MM.1S (cell line): ENCODE results near the gene MAN1C1.

Source experiments
- DNase-seq: peaks from one replicate; pipeline ENCODE4 v3.0.0-alpha.2; 2015
- H2AFZ ChIP-seq: fragments of 300-600 bp; sonication (generic); 2 replicates; pipeline ENCODE4 v1.6.0; 2016; ENCODE audit warnings: antibody characterized with exemption, low read length
- H3F3A ChIP-seq: fragments of 300-600 bp; sonication (generic); 2 replicates; pipeline ENCODE4 v1.6.1; 2016; ENCODE audit warnings: mild to moderate bottlenecking, antibody characterized with exemption, low read length, moderate library complexity, mixed read lengths; ENCODE audit not compliant: insufficient read depth
- H3K27ac ChIP-seq: fragments of 300-600 bp; sonication (generic); 2 replicates; pipeline ENCODE4 v1.5.1; 2016; ENCODE audit warnings: mild to moderate bottlenecking, low read length
- H3K27me3 ChIP-seq: fragments of 300-600 bp; sonication (generic); replicated peaks from 2 replicates; pipeline ENCODE4 v1.6.0; 2016; ENCODE audit warnings: low read length; ENCODE audit not compliant: insufficient read depth
- H3K36me3 ChIP-seq: fragments of 300-600 bp; sonication (generic); replicated peaks from 2 replicates; pipeline ENCODE4 v1.6.1; 2016; ENCODE audit warnings: mild to moderate bottlenecking, low read length, mixed read lengths; ENCODE audit not compliant: insufficient read depth
- H3K4me1 ChIP-seq: fragments of 300-600 bp; sonication (generic); 2 replicates; pipeline ENCODE4 v1.6.1; 2016; ENCODE audit warnings: low read length, mixed read lengths
- H3K4me2 ChIP-seq: fragments of 300-600 bp; sonication (generic); 2 replicates; pipeline ENCODE4 v1.6.0; 2016; ENCODE audit warnings: low read depth, low read length
- H3K4me3 ChIP-seq: fragments of 300-600 bp; sonication (generic); 2 replicates; pipeline ENCODE4 v1.5.1; 2016; ENCODE audit warnings: low read length, mixed read lengths
- H3K79me2 ChIP-seq: fragments of 300-600 bp; sonication (generic); 2 replicates; pipeline ENCODE4 v1.6.1; 2016; ENCODE audit warnings: mixed run types, low read length, mixed read lengths
- H3K9ac ChIP-seq: fragments of 300-600 bp; sonication (generic); 2 replicates; pipeline ENCODE4 v1.6.1; 2016; ENCODE audit warnings: low read length, mixed read lengths
- H3K9me2 ChIP-seq: fragments of 300-600 bp; sonication (generic); replicated peaks from 2 replicates; pipeline ENCODE4 v1.6.1; 2016; ENCODE audit warnings: mild to moderate bottlenecking, low read length, mixed read lengths; ENCODE audit not compliant: insufficient read depth
- H3K9me3 ChIP-seq: fragments of 300-600 bp; sonication (generic); replicated peaks from 2 replicates; pipeline ENCODE4 v1.6.1; 2016; ENCODE audit warnings: mild to moderate bottlenecking, low read length, mixed read lengths; ENCODE audit not compliant: insufficient read depth
- H4K20me1 ChIP-seq: fragments of 300-600 bp; sonication (generic); 2 replicates; pipeline ENCODE4 v1.6.1; 2016; ENCODE audit warnings: mild to moderate bottlenecking, low read length, moderate library complexity, mixed read lengths; ENCODE audit not compliant: insufficient read depth
- CTCF ChIP-seq: fragments of 300-600 bp; sonication (generic); IDR thresholded peaks from 2 replicates; pipeline ENCODE4 v1.5.1; 2016; ENCODE audit warnings: antibody characterized with exemption, low read length, mixed read lengths
- EZH2 ChIP-seq: fragments of 300-600 bp; sonication (generic); optimal IDR thresholded peaks from 2 replicates; pipeline ENCODE3; 2017; ENCODE audit warnings: low read depth, mild to moderate bottlenecking, antibody characterized with exemption, low read length, mixed read lengths
- EZH2phosphoT487 ChIP-seq: fragments of 300-600 bp; sonication (generic); IDR thresholded peaks from 2 replicates; pipeline ENCODE4 v1.6.1; 2018; ENCODE audit warnings: antibody characterized with exemption, low read length

Gene MAN1C1

GRCh38 chr1:25571522-25571970, 45.0 kb upstream of the MAN1C1 start:
- Histone ChIP-seq H3K27me3 (no peaks in the 10 kb centered on the region), H4K20me1 (no peaks in the 10 kb centered on the region; the same call in 1 of the 2 replicates), H3K36me3 (peaks cover 9% of the 10 kb centered on the region; the same call in 1 of the 2 replicates), H2AFZ (no peak overlapping the region), H3K27ac (no peak overlapping the region), H3K9ac (no peak overlapping the region), H3K9me2 (no peaks in the 10 kb centered on the region), H3K4me1 (no peaks in the 10 kb centered on the region), H3K4me3 (no peak overlapping the region), H3F3A (peaks cover 5% of the 10 kb centered on the region; the same call in 1 of the 2 replicates), H3K9me3 (no peaks in the 10 kb centered on the region), H3K4me2 (no peak overlapping the region), H3K79me2 (no peaks in the 10 kb centered on the region)
- no peak for DNase-seq
- TF ChIP-seq EZH2 (no peak), EZH2phosphoT487 (no peak), CTCF (no peak)

DNA sequence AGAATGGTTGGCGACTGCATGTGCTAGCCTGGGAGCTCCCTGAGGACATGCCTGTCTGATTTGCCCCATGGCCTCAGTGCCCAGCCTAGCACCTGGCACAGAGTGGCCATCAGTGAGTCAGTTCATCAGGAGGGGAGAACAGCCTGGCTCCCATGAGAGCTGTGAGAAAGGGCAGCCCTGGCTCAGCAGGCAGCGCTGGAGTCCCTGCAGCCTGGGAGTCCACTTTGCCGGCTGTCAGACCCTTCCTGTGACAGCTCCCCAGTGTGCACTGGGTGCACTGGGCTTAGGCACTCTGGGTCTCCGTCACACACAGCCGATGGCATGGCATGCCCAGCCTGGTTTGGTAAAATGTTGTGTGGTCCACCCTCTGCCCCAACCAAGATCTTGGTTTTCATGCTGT, 44.5 kb upstream of the MAN1C1 start:
- Histone ChIP-seq H3K79me2 (no peaks in the 10 kb centered on the region), H3K9me2 (no peaks in the 10 kb centered on the region), H3K4me3 (no peak overlapping the region), H3K4me1 (no peaks in the 10 kb centered on the region), H2AFZ (no peak overlapping the region), H3K9me3 (no peaks in the 10 kb centered on the region), H3K27ac (no peak overlapping the region), H4K20me1 (no peaks in the 10 kb centered on the region; the same call in 1 of the 2 replicates), H3K4me2 (no peak overlapping the region), H3F3A (peaks cover 5% of the 10 kb centered on the region; the same call in 1 of the 2 replicates), H3K27me3 (no peaks in the 10 kb centered on the region), H3K36me3 (peaks cover 6% of the 10 kb centered on the region; the same call in 1 of the 2 replicates), H3K9ac (no peak overlapping the region)
- DNase-seq, result no peak
- TF ChIP-seq CTCF (no peak), EZH2 (no peak), EZH2phosphoT487 (no peak)

DNA sequence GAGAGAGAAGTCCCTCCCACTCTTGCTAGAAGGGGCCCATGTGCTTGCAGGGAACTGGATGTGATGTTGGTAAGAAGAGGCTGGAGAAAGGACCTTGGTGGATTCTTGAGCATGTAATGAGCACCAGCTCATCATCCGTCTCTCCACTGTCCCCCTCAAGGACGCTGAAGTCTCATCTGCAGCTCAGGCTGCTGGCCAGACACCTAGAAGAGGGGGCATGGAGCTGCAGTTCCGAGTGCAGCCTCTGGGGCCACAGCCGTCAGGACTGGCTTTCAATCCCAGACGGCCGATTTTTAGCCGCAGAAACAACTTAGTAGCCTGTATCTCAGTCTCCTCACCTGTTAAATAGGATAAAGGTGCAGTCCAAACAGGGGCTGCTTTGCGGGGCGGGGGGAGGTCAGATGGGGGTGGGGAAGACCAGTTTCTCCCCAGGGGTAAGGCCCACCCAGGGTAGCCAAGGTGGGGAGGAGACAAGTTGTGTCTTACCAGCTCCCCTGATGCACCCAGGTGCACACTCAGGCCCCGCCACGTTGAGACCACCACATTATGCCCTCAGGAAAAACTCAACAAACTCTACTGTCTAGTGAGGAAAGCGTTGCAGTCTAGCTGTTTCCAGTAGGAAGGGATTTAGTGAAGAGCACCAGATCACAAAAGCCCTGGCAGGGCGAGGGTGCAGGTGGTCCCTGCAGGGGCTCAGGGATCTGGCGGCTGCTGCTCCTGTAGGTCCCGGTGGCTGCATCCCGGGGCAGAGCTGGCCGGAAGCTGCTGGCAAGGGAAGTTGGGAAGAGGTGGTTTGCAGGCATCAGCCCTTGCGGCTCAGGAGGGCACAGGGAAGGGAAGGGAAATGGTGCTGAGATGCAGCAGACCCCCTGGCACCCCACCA, 43.6 kb upstream of the MAN1C1 start:
- peak; percentile 21 for DNase-seq
- Histone ChIP-seq H3K9me2 (no peaks in the 10 kb centered on the region), H3K9ac (no peak overlapping the region), H3K9me3 (no peaks in the 10 kb centered on the region), H3K27ac (no peak overlapping the region), H3K27me3 (no peaks in the 10 kb centered on the region), H3K79me2 (no peaks in the 10 kb centered on the region), H3K4me1 (no peaks in the 10 kb centered on the region), H3F3A (peaks cover 5% of the 10 kb centered on the region; the same call in 1 of the 2 replicates), H3K4me2 (no peak overlapping the region), H3K36me3 (no peaks in the 10 kb centered on the region), H3K4me3 (no peak overlapping the region), H4K20me1 (no peaks in the 10 kb centered on the region; the same call in 1 of the 2 replicates), H2AFZ (no peak overlapping the region)
- TF ChIP-seq CTCF, result peak; percentile 60
- no peak for TF ChIP-seq EZH2
- no peak for TF ChIP-seq EZH2phosphoT487
